T-cell (primary cell): ENCODE data around the gene SEMG1. TPM values are rescaled to one million over a fixed set of nuclear protein-coding genes. Genes with fewer than 3 reads are reported as not detected.

ENCODE experiments used
- ATAC-seq, 4 experiments: fragments of 200-7000 bp in 3 of 4; fragments of 150-1000 bp in 1 of 4; cut with Tn5 transposase; replicated peaks in 1 of 4; 1 replicate in 3 of 4; 2 replicates in 1 of 4; pipeline ENCODE4 v1.10.0; 2021; ENCODE audit warnings: moderate library complexity in 3 of 4, mild to moderate bottlenecking in 2 of 4, moderate number of reproducible peaks in 1 of 4
- CTCF ChIA-PET, 2 donors: fragments of 300-600 bp; sonication (Branson Sonifier 250); formaldehyde crosslinking; loops; one replicate each; lab custom pipeline; 2022; ENCODE audit warnings: antibody characterized with exemption in 2 of 2; lab: Charles Lee
- POLR2A ChIA-PET, 2 donors: fragments of 300-600 bp; sonication (Branson Sonifier 250); formaldehyde crosslinking; loops; one replicate each; lab custom pipeline; 2022; ENCODE audit warnings: antibody characterized with exemption in 2 of 2; lab: Charles Lee
- DNase-seq, 35 experiments: peaks; one replicate each; pipeline versions ENCODE4 v3.0.0 to v3.0.0-alpha.2; 2013 to 2023
- H3K27ac ChIP-seq: one replicate; pipeline ENCODE4 v1.5.1; 2013; ENCODE audit warnings: low read length
- H3K27me3 ChIP-seq, 2 experiments: replicated peaks in 1 of 2; 1 replicate in 1 of 2; 2 replicates in 1 of 2; pipeline versions ENCODE4 v1.6.1 to v1.7.0; 2013; ENCODE audit warnings: low read length in 1 of 2, mixed read lengths in 1 of 2; ENCODE audit not compliant: control insufficient read depth in 2 of 2, insufficient read depth in 2 of 2; ENCODE audit errors: extremely low read depth in 1 of 2
- H3K36me3 ChIP-seq, 2 donors: 1 replicate in 1 of 2; 2 replicates in 1 of 2; pipeline versions ENCODE4 v1.6.1 to v1.7.0; 2013; ENCODE audit warnings: low read length in 1 of 2; ENCODE audit not compliant: control insufficient read depth in 2 of 2, insufficient read depth in 1 of 2; ENCODE audit errors: extremely low read depth in 1 of 2
- H3K4me1 ChIP-seq, 2 experiments: 1 replicate in 1 of 2; 2 replicates in 1 of 2; pipeline versions ENCODE4 v1.6.1 to v1.7.0; 2013; ENCODE audit warnings: low read length in 2 of 2, mixed read lengths in 1 of 2; ENCODE audit not compliant: insufficient read depth in 2 of 2, control insufficient read depth in 1 of 2; ENCODE audit errors: extremely low read depth in 1 of 2
- H3K4me3 ChIP-seq, 2 donors: 1 replicate in 1 of 2; 2 replicates in 1 of 2; pipeline versions ENCODE4 v1.5.1 to v1.7.0; 2013; ENCODE audit warnings: mild to moderate bottlenecking in 2 of 2, low read length in 1 of 2, moderate library complexity in 1 of 2; ENCODE audit not compliant: control insufficient read depth in 1 of 2; ENCODE audit errors: extremely low read depth in 1 of 2
- H3K9me3 ChIP-seq: 2 replicates; pipeline ENCODE4 v1.7.0; 2013
- H3K27ac Mint-ChIP-seq, 2 donors: one replicate each; pipeline ENCODE4 v1.8.0; 2020 to 2021; ENCODE audit warnings: mild to moderate bottlenecking in 2 of 2, mixed read lengths in 2 of 2
- H3K27me3 Mint-ChIP-seq, 2 donors: one replicate each; pipeline ENCODE4 v1.8.0; 2021 to 2022; ENCODE audit warnings: mixed read lengths in 2 of 2
- H3K36me3 Mint-ChIP-seq: one replicate; pipeline ENCODE4 v1.8.0; 2021; ENCODE audit warnings: mixed read lengths
- H3K4me1 Mint-ChIP-seq, 3 donors: one replicate each; pipeline ENCODE4 v1.8.0; 2020 to 2022; ENCODE audit warnings: mixed read lengths in 3 of 3, mild to moderate bottlenecking in 1 of 3
- H3K4me3 Mint-ChIP-seq, 3 donors: one replicate each; pipeline ENCODE4 v1.8.0; 2020 to 2022; ENCODE audit warnings: mild to moderate bottlenecking in 3 of 3, mixed read lengths in 3 of 3, moderate library complexity in 3 of 3
- H3K9me3 Mint-ChIP-seq, 3 donors: one replicate each; pipeline ENCODE4 v1.8.0; 2020 to 2022; ENCODE audit warnings: mixed read lengths in 3 of 3
- WGBS: methylation state at CpG from one replicate; pipeline ENCODE4 v1.1.5; 2013; ENCODE audit warnings: missing lambda C conversion rate; ENCODE audit not compliant: insufficient coverage; 5-methylcytosine and 5-hydroxymethylcytosine counted together
- total RNA-seq, 35 experiments: library from RNA in 6 of 35; stranded (reverse) in 6 of 35; fragments of 120-200 nt in 1 of 35; gene quantifications; one replicate each; pipeline versions ENCODE4 v1.2.1 to v1.2.4 and lab custom pipeline; 2013 to 2026

Gene SEMG1
- total RNA-seq, 5 donors from 2014 or later (not counting 1 experiment from before 2014, with no cell fraction given): not detected

- no CpG with 5 or more reads among the region's 3 CpGs for WGBS
- Histone ChIP-seq H3K9me3 (no peaks in the 10 kb centered on the region), H3K36me3 (no peaks in the 10 kb centered on the region), H3K4me1 (no peaks in the 10 kb centered on the region), H3K4me3 (no peak overlapping the region), H3K27ac (no peak overlapping the region), H3K27me3 (peaks cover 0 to 3% of the 10 kb centered on the region in 2 experiments)
- Mint-ChIP-seq H3K9me3 (no peaks in the 10 kb centered on the region), H3K27me3 (peaks cover 28 to 31% of the 10 kb centered on the region in 2 donors), H3K27ac (no peak overlapping the region), H3K4me3 (no peak overlapping the region), H3K4me1 (no peaks in the 10 kb centered on the region), H3K36me3 (no peaks in the 10 kb centered on the region)
- ChIA-PET POLR2A (no interaction called here), CTCF (no interaction called here)
- ATAC-seq (no peak), DNase-seq (no peak)
These were observed 6.0 kb downstream of the SEMG1 start for GRCh38 chr20:45212836-45213235.

DNA sequence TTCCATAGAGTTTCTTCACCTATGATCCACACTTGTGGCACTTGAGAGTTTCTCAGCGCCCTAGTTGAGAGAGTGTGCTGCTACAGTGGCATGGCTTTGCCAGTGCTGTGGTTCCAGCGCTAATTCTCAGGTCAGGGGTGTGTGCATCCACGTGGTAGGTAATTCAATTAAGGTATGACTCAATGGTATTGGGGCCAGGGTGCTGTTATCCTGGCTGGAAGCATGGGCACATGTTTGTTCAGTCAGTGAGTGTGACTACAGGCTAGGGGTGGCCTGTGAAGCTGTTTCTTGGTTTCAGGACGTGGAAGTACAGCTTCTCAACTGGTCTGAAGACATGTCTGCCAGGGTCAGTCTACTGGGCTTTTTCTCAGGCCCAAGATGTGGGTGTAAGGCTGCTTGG, 11.3 kb downstream of the SEMG1 start:
- peaks cover 2 to 5% of the 10 kb centered on the region in 2 experiments for H3K27me3 ChIP-seq
- 51% methylated on average over 3 of the region's 4 CpGs for WGBS
- H3K4me1 ChIP-seq: no peaks in the 10 kb centered on the region
- Mint-ChIP-seq H3K27ac (no peak overlapping the region), H3K4me1 (no peaks in the 10 kb centered on the region), H3K36me3 (no peaks in the 10 kb centered on the region), H3K9me3 (no peaks in the 10 kb centered on the region), H3K27me3 (peaks cover 38 to 46% of the 10 kb centered on the region in 2 donors), H3K4me3 (no peak overlapping the region)
- ChIA-PET POLR2A (no interaction called here), CTCF (no interaction called here)
- no peak for ATAC-seq
- H3K9me3 ChIP-seq: no peaks in the 10 kb centered on the region
- H3K27ac ChIP-seq: no peak overlapping the region
- no peaks in the 10 kb centered on the region for H3K36me3 ChIP-seq
- no peak for DNase-seq
- no peak overlapping the region for H3K4me3 ChIP-seq

DNA sequence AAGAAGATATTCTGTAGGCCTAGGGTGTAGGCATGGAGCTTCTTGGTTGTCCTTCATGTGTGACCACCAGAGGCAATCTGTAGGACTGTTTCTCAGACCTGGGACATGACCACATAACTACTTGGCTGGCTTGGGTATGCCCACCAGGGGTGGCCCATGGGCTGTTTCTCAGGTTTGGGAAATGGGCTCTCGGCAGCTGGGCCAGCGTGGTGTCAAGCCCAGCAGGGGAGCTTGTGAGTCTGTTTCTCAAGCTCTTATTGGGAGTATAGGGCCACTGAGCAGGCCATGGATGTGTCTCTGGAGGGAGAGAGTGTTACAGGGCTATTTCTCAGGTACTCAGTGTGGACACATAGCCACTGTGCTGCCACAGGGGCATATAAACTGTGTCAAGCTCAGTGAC, 11.8 kb downstream of the SEMG1 start:
- H3K9me3 Mint-ChIP-seq: no peaks in the 10 kb centered on the region
- ChIA-PET POLR2A (no interaction called here), CTCF (no interaction called here)
- H3K27me3 ChIP-seq: peaks cover 2 to 5% of the 10 kb centered on the region in 2 experiments
- no peaks in the 10 kb centered on the region for H3K36me3 ChIP-seq
- ATAC-seq (no peak), DNase-seq (no peak)
- H3K4me1 ChIP-seq: no peaks in the 10 kb centered on the region
- no peak overlapping the region for H3K4me3 ChIP-seq
- H3K27ac Mint-ChIP-seq: no peak overlapping the region
- no peak overlapping the region for H3K27ac ChIP-seq
- no peak overlapping the region for H3K4me3 Mint-ChIP-seq
- no peaks in the 10 kb centered on the region for H3K4me1 Mint-ChIP-seq
- WGBS: 95% methylated on average over 2 of the region's 2 CpGs
- H3K36me3 Mint-ChIP-seq: no peaks in the 10 kb centered on the region
- H3K9me3 ChIP-seq: no peaks in the 10 kb centered on the region
- H3K27me3 Mint-ChIP-seq: peaks cover 39 to 46% of the 10 kb centered on the region in 2 donors

- Histone ChIP-seq H3K27ac (no peak within 1 kb of the TSS), H3K4me3 (no peak within 1 kb of the TSS), H3K27me3 (peaks cover 3 to 8% of the 10 kb centered on the region in 2 experiments), H3K9me3 (no peaks in the 10 kb centered on the region), H3K36me3 (no peaks in the 10 kb centered on the region), H3K4me1 (no peaks in the 10 kb centered on the region)
- Mint-ChIP-seq H3K36me3 (no peaks in the 10 kb centered on the region), H3K27me3 (peaks cover 39 to 41% of the 10 kb centered on the region in 2 donors), H3K4me3 (no peak within 1 kb of the TSS), H3K4me1 (no peaks in the 10 kb centered on the region), H3K9me3 (no peaks in the 10 kb centered on the region), H3K27ac (no peak within 1 kb of the TSS)
- DNase-seq (no peak), ATAC-seq (no peak)
- CTCF ChIA-PET: no interaction called here
- POLR2A ChIA-PET: no interaction called here
- no CpG with 5 or more reads among the region's 4 CpGs for WGBS
These were observed 14.2 kb downstream of the SEMG1 start, which contains the start of gene SEMG2 for GRCh38 chr20:45221076-45221475. Gene SEMG2, plus strand, starts transcription at chr20:45221373. Its CDS starts 17 bp downstream, at chr20:45221390.

GRCh38 chr20:45223136-45223535, 16.3 kb downstream of the SEMG1 start:
- Histone ChIP-seq H3K4me1 (no peaks in the 10 kb centered on the region), H3K27me3 (peaks cover 5 to 10% of the 10 kb centered on the region in 2 experiments), H3K36me3 (no peaks in the 10 kb centered on the region), H3K27ac (no peak overlapping the region), H3K9me3 (no peaks in the 10 kb centered on the region), H3K4me3 (no peak overlapping the region)
- no peak for ATAC-seq
- Mint-ChIP-seq H3K4me1 (no peaks in the 10 kb centered on the region), H3K36me3 (no peaks in the 10 kb centered on the region), H3K27me3 (peaks cover 34 to 40% of the 10 kb centered on the region in 2 donors), H3K4me3 (no peak overlapping the region), H3K27ac (no peak overlapping the region), H3K9me3 (no peaks in the 10 kb centered on the region)
- ChIA-PET POLR2A (no interaction called here), CTCF (interaction anchor here in 1 of 2 donors (0.6 kb wide), 1 partner anchor 295 kb away, joined by 6 read pairs; no protein-coding TSS in a partner anchor)
- no peak for DNase-seq

- peaks cover 38 to 48% of the 10 kb centered on the region in 2 donors for H3K27me3 Mint-ChIP-seq
- Histone ChIP-seq H3K36me3 (no peaks in the 10 kb centered on the region), H3K9me3 (no peaks in the 10 kb centered on the region), H3K27me3 (peaks cover 5 to 23% of the 10 kb centered on the region in 2 experiments), H3K27ac (no peak overlapping the region), H3K4me3 (no peak overlapping the region), H3K4me1 (no peaks in the 10 kb centered on the region)
- ChIA-PET POLR2A (no interaction called here), CTCF (no interaction called here)
- H3K9me3 Mint-ChIP-seq: no peaks in the 10 kb centered on the region
- no peak overlapping the region for H3K27ac Mint-ChIP-seq
- DNase-seq (no peak), ATAC-seq (no peak)
- H3K36me3 Mint-ChIP-seq: no peaks in the 10 kb centered on the region
- no CpG with 5 or more reads among the region's 1 CpG for WGBS
- H3K4me3 Mint-ChIP-seq: no peak overlapping the region
- H3K4me1 Mint-ChIP-seq: no peaks in the 10 kb centered on the region
These were observed 19.5 kb downstream of the SEMG1 start for GRCh38 chr20:45226287-45226686.
